ENCODE results near the gene EXO1. TPM values are rescaled to one million over a fixed set of nuclear protein-coding genes. Genes with fewer than 3 reads are reported as not detected.

The EXO1 gene
- total RNA-seq, 6 experiments from 2014 or later = 0.29 to 1.7 (median 0.62) TPM; not detected in 1

GRCh38 chr1:241895013-241895412 is 47.0 kb downstream of the EXO1 start:
- ATAC-seq (no peak), DNase-seq (no peak)
- WGBS (ENCODE audit: insufficient coverage, low coverage, low lambda C conversion rate, missing lambda C conversion rate) = 68% methylated on average over 2 of the region's 2 CpGs
- Histone ChIP-seq H3K9me3 (no peaks in the 10 kb centered on the region), H3K27me3 (no peaks in the 10 kb centered on the region), H3K4me3 (no peak overlapping the region), H3K27ac (no peak overlapping the region), H3K36me3 (no peaks in the 10 kb centered on the region), H3K4me1 (no peaks in the 10 kb centered on the region)
- no peak for TF ChIP-seq POLR2A (IDR thresholded peaks at IDR 0.05)
- TF ChIP-seq CTCF (IDR thresholded peaks at IDR 0.05) = no peak
- intact Hi-C loops (cut with DNase I) = no loop called here

GRCh38 chr1:241896670-241896962 is 48.6 kb downstream of the EXO1 start:
- no peak for DNase-seq
- ATAC-seq = no peak
- Histone ChIP-seq H3K4me1 (no peaks in the 10 kb centered on the region), H3K36me3 (no peaks in the 10 kb centered on the region), H3K27me3 (no peaks in the 10 kb centered on the region), H3K4me3 (no peak overlapping the region), H3K27ac (no peak overlapping the region), H3K9me3 (no peaks in the 10 kb centered on the region)
- TF ChIP-seq POLR2A (IDR thresholded peaks at IDR 0.05) = no peak
- TF ChIP-seq CTCF (IDR thresholded peaks at IDR 0.05) = no peak
- intact Hi-C loops (cut with DNase I) = no loop called here

- Histone ChIP-seq H3K27me3 (no peaks in the 10 kb centered on the region), H3K36me3 (no peaks in the 10 kb centered on the region), H3K27ac (no peak overlapping the region), H3K4me1 (no peaks in the 10 kb centered on the region), H3K4me3 (no peak overlapping the region), H3K9me3 (no peaks in the 10 kb centered on the region)
- 84% methylated on average over 5 of the region's 5 CpGs for WGBS (ENCODE audit: insufficient coverage, low coverage, low lambda C conversion rate, missing lambda C conversion rate)
- DNase-seq (no peak), ATAC-seq (peak in 2 of 4 donors; percentile 32 to 63)
- TF ChIP-seq POLR2A (IDR thresholded peaks at IDR 0.05) (no peak), CTCF (IDR thresholded peaks at IDR 0.05) (no peak)
- intact Hi-C loops (cut with DNase I) = no loop called here
Measured at GRCh38 chr1:241899210-241899609, 51.2 kb downstream of the EXO1 start.

- no peaks in the 10 kb centered on the region for H3K27me3 ChIP-seq
- TF ChIP-seq CTCF (IDR thresholded peaks at IDR 0.05) = no peak
- TF ChIP-seq POLR2A (IDR thresholded peaks at IDR 0.05) = no peak
- no peaks in the 10 kb centered on the region for H3K9me3 ChIP-seq
- no peaks in the 10 kb centered on the region for H3K36me3 ChIP-seq
- no peaks in the 10 kb centered on the region for H3K4me1 ChIP-seq
- H3K4me3 ChIP-seq = no peak overlapping the region
- ATAC-seq (no peak), DNase-seq (no peak)
- intact Hi-C loops (cut with DNase I) = loop anchor here in 1 of 2 donors (10.0 kb wide), 1 partner anchor 84 kb away; no protein-coding TSS in a partner anchor
- no peak overlapping the region for H3K27ac ChIP-seq
Measured at GRCh38 chr1:241900381-241900780, 52.4 kb downstream of the EXO1 start.

- WGBS (ENCODE audit: insufficient coverage, low coverage, low lambda C conversion rate, missing lambda C conversion rate) = 51% methylated on average over 4 of the region's 5 CpGs
- Histone ChIP-seq H3K4me3 (no peak overlapping the region), H3K4me1 (no peaks in the 10 kb centered on the region), H3K27ac (no peak overlapping the region), H3K36me3 (no peaks in the 10 kb centered on the region), H3K9me3 (no peaks in the 10 kb centered on the region), H3K27me3 (no peaks in the 10 kb centered on the region)
- DNase-seq (no peak), ATAC-seq (no peak)
- intact Hi-C loops (cut with DNase I) = loop anchor here in 1 of 2 donors (10.0 kb wide), 1 partner anchor 82 kb away; no protein-coding TSS in a partner anchor
- no peak for TF ChIP-seq POLR2A (IDR thresholded peaks at IDR 0.05)
- TF ChIP-seq CTCF (IDR thresholded peaks at IDR 0.05) = no peak
Measured at GRCh38 chr1:241902391-241903065, 54.5 kb downstream of the EXO1 start.

All from right lobe of liver (tissue), 6 donors.